Measurements from ENCODE around the gene LRRK1. TPM values are rescaled to one million over a fixed set of nuclear protein-coding genes. Genes with fewer than 3 reads are reported as not detected.

The LRRK1 gene
- total and polyA plus RNA-seq, 2 experiments from 2014 or later = 2.6 to 4.5 TPM

DNA sequence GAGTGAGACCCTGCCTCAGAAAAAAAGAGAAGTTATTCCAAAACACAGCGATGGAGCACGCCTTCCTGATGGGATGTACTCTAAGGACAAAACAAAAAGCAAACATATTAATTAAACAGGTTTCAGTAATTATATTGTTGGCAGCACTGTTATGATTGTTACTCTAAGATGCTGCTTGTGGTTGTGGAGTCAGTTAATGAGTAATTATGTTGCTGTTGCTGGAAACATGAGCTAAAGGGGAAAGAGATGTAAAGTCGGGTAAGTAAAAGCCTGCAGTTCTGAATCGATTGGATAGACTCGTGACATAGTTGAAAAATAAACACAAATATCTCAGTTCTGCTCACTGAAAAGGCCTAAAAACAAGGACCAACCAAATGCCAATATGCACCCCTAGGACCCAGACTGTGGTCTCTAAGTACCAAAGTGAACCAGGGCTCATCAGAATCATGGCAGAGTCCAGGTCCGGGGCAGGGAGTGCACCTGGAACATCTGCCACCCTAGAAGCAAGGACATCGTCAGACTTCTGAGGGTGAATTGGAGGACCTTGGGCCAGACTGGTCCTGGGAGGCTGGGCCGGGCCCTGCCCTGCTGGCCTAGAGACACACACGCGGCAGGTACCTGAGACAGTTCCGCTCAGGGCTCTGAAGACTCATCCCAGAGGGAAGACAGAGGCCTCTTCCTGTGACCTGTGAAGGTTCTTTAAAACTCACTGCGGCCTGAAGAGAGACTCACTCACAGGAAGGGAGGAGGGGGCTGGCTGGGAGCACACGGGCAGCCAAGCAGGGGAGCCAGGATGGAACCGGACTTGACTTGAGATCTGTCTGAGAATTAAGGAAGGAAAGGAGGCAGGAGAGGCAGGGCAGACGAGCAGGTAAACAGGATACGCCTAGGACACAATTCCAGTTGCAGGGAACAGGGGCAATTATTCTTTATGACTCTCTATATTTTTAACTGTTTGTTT is 140.5 kb downstream of the LRRK1 start:
- Mint-ChIP-seq H3K4me1 (peaks cover 34% of the 10 kb centered on the region), H3K4me3 (no peak overlapping the region), H3K36me3 (ENCODE audit: low read depth) (peaks cover 33% of the 10 kb centered on the region), H3K27me3 (ENCODE audit: insufficient read depth, low read depth, poor library complexity) (peaks cover 19% of the 10 kb centered on the region), H3K9me3 (peaks cover 21% of the 10 kb centered on the region), H3K27ac (no peak overlapping the region)
- peak; percentile 9; the same call in 1 of the 3 replicates for ATAC-seq
- no peak overlapping the region for H3K4me3 ChIP-seq
- peaks cover 7% of the 10 kb centered on the region for H3K9me2 ChIP-seq (ENCODE audit: insufficient read depth)
- no peak for TF ChIP-seq EZH2 (IDR thresholded peaks at IDR 0.05; ENCODE audit: low read depth, unreplicated experiment)
- TF ChIP-seq, protein P1, sequence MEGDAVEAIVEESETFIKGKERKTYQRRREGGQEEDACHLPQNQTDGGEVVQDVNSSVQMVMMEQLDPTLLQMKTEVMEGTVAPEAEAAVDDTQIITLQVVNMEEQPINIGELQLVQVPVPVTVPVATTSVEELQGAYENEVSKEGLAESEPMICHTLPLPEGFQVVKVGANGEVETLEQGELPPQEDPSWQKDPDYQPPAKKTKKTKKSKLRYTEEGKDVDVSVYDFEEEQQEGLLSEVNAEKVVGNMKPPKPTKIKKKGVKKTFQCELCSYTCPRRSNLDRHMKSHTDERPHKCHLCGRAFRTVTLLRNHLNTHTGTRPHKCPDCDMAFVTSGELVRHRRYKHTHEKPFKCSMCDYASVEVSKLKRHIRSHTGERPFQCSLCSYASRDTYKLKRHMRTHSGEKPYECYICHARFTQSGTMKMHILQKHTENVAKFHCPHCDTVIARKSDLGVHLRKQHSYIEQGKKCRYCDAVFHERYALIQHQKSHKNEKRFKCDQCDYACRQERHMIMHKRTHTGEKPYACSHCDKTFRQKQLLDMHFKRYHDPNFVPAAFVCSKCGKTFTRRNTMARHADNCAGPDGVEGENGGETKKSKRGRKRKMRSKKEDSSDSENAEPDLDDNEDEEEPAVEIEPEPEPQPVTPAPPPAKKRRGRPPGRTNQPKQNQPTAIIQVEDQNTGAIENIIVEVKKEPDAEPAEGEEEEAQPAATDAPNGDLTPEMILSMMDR (conservative IDR thresholded peaks at IDR 0.05; ENCODE audit: low read depth in 2 of 2) = no peak
- no peak for TF ChIP-seq STAT1 (IDR thresholded peaks at IDR 0.05; ENCODE audit: unreplicated experiment)
- no peak for TF ChIP-seq ZNF331 (CRISPR knock-in tag; IDR thresholded peaks at IDR 0.05; ENCODE audit: low read depth)
- no peak for TF ChIP-seq EZH2phosphoT487 (IDR thresholded peaks at IDR 0.05; ENCODE audit: unreplicated experiment)
- TF ChIP-seq, protein P2, sequence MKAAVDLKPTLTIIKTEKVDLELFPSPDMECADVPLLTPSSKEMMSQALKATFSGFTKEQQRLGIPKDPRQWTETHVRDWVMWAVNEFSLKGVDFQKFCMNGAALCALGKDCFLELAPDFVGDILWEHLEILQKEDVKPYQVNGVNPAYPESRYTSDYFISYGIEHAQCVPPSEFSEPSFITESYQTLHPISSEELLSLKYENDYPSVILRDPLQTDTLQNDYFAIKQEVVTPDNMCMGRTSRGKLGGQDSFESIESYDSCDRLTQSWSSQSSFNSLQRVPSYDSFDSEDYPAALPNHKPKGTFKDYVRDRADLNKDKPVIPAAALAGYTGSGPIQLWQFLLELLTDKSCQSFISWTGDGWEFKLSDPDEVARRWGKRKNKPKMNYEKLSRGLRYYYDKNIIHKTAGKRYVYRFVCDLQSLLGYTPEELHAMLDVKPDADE (IDR thresholded peaks at IDR 0.05) = no peak
- no peak for TF ChIP-seq POLR2AphosphoS5 (IDR thresholded peaks at IDR 0.05; ENCODE audit: low read depth)
- TF ChIP-seq JUNB (IDR thresholded peaks at IDR 0.05; ENCODE audit: unreplicated experiment) = no peak
- TF ChIP-seq, protein P3, sequence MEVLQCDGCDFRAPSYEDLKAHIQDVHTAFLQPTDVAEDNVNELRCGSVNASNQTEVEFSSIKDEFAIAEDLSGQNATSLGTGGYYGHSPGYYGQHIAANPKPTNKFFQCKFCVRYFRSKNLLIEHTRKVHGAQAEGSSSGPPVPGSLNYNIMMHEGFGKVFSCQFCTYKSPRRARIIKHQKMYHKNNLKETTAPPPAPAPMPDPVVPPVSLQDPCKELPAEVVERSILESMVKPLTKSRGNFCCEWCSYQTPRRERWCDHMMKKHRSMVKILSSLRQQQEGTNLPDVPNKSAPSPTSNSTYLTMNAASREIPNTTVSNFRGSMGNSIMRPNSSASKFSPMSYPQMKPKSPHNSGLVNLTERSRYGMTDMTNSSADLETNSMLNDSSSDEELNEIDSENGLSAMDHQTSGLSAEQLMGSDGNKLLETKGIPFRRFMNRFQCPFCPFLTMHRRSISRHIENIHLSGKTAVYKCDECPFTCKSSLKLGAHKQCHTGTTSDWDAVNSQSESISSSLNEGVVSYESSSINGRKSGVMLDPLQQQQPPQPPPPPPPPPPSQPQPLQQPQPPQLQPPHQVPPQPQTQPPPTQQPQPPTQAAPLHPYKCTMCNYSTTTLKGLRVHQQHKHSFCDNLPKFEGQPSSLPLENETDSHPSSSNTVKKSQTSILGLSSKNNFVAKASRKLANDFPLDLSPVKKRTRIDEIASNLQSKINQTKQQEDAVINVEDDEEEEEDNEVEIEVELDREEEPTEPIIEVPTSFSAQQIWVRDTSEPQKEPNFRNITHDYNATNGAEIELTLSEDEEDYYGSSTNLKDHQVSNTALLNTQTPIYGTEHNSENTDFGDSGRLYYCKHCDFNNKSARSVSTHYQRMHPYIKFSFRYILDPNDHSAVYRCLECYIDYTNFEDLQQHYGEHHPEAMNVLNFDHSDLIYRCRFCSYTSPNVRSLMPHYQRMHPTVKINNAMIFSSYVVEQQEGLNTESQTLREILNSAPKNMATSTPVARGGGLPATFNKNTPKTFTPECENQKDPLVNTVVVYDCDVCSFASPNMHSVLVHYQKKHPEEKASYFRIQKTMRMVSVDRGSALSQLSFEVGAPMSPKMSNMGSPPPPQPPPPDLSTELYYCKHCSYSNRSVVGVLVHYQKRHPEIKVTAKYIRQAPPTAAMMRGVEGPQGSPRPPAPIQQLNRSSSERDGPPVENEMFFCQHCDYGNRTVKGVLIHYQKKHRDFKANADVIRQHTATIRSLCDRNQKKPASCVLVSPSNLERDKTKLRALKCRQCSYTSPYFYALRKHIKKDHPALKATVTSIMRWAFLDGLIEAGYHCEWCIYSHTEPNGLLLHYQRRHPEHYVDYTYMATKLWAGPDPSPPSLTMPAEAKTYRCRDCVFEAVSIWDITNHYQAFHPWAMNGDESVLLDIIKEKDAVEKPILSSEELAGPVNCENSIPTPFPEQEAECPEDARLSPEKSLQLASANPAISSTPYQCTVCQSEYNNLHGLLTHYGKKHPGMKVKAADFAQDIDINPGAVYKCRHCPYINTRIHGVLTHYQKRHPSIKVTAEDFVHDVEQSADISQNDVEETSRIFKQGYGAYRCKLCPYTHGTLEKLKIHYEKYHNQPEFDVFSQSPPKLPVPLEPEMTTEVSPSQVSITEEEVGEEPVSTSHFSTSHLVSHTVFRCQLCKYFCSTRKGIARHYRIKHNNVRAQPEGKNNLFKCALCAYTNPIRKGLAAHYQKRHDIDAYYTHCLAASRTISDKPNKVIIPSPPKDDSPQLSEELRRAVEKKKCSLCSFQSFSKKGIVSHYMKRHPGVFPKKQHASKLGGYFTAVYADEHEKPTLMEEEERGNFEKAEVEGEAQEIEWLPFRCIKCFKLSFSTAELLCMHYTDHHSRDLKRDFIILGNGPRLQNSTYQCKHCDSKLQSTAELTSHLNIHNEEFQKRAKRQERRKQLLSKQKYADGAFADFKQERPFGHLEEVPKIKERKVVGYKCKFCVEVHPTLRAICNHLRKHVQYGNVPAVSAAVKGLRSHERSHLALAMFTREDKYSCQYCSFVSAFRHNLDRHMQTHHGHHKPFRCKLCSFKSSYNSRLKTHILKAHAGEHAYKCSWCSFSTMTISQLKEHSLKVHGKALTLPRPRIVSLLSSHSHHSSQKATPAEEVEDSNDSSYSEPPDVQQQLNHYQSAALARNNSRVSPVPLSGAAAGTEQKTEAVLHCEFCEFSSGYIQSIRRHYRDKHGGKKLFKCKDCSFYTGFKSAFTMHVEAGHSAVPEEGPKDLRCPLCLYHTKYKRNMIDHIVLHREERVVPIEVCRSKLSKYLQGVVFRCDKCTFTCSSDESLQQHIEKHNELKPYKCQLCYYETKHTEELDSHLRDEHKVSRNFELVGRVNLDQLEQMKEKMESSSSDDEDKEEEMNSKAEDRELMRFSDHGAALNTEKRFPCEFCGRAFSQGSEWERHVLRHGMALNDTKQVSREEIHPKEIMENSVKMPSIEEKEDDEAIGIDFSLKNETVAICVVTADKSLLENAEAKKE (CRISPR knock-in tag; IDR thresholded peaks at IDR 0.05) = no peak
- no peak for TF ChIP-seq NANOG (IDR thresholded peaks at IDR 0.05; ENCODE audit: borderline replicate concordance)
- TF ChIP-seq, protein P4, sequence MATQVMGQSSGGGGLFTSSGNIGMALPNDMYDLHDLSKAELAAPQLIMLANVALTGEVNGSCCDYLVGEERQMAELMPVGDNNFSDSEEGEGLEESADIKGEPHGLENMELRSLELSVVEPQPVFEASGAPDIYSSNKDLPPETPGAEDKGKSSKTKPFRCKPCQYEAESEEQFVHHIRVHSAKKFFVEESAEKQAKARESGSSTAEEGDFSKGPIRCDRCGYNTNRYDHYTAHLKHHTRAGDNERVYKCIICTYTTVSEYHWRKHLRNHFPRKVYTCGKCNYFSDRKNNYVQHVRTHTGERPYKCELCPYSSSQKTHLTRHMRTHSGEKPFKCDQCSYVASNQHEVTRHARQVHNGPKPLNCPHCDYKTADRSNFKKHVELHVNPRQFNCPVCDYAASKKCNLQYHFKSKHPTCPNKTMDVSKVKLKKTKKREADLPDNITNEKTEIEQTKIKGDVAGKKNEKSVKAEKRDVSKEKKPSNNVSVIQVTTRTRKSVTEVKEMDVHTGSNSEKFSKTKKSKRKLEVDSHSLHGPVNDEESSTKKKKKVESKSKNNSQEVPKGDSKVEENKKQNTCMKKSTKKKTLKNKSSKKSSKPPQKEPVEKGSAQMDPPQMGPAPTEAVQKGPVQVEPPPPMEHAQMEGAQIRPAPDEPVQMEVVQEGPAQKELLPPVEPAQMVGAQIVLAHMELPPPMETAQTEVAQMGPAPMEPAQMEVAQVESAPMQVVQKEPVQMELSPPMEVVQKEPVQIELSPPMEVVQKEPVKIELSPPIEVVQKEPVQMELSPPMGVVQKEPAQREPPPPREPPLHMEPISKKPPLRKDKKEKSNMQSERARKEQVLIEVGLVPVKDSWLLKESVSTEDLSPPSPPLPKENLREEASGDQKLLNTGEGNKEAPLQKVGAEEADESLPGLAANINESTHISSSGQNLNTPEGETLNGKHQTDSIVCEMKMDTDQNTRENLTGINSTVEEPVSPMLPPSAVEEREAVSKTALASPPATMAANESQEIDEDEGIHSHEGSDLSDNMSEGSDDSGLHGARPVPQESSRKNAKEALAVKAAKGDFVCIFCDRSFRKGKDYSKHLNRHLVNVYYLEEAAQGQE (IDR thresholded peaks at IDR 0.05; ENCODE audit: unreplicated experiment) = no peak
- TF ChIP-seq CREB1 (CRISPR knock-in tag; IDR thresholded peaks at IDR 0.05; ENCODE audit: low read depth) = no peak
- TF ChIP-seq ZNF114 (CRISPR knock-in tag; IDR thresholded peaks at IDR 0.05) = no peak
- no peaks in the 10 kb centered on the region for H3K79me2 ChIP-seq (replicated peaks; ENCODE audit: insufficient read depth)
- no peak overlapping the region for H3K4me2 ChIP-seq
- no peaks in the 10 kb centered on the region for H4K20me1 ChIP-seq (replicated peaks; ENCODE audit: insufficient read depth)
- no peak overlapping the region for H3K27ac ChIP-seq (ENCODE audit: low read depth)
- 0 out of 2 replicates have a peak, but pooled peaks cover 5% of the 10 kb centered on the region for H3F3A ChIP-seq (replicated peaks; ENCODE audit: low read depth)
- no peak for DNase-seq (ENCODE audit: low spot score)
- no peak overlapping the region for H2AFZ ChIP-seq
- peaks cover 17% of the 10 kb centered on the region for H3K4me1 ChIP-seq (ENCODE audit: insufficient read depth)
- no peaks in the 10 kb centered on the region for H3K27me3 ChIP-seq (ENCODE audit: insufficient read depth)
- H3K36me3 ChIP-seq (ENCODE audit: insufficient read depth) = peaks cover 9% of the 10 kb centered on the region; the same call in 1 of the 2 replicates

Data from GM23338 (cell line).